Neutrophil (primary cell): ENCODE results near the gene PLPP3.
A peak's percentile ranks its signal among the peaks of the same experiment; 100 is the strongest.

Experiments used
- H3K27ac ChIP-seq: fragments of 200-600 bp; sonication (generic); 2 replicates; pipeline ENCODE4 v1.5.1; 2016; ENCODE audit warnings: mild to moderate bottlenecking, moderate library complexity
- H3K27me3 ChIP-seq: fragments of 200-600 bp; sonication (generic); 2 replicates; pipeline ENCODE4 v1.6.0; 2016; ENCODE audit warnings: mild to moderate bottlenecking
- H3K36me3 ChIP-seq: fragments of 200-600 bp; sonication (generic); 2 replicates; pipeline ENCODE4 v1.5.1; 2017
- H3K4me1 ChIP-seq, 2 experiments: fragments of 200-600 bp in 1 of 2; sonication (generic) in 1 of 2; 1 replicate in 1 of 2; 2 replicates in 1 of 2; pipeline versions ENCODE4 v1.5.1 to v1.6.1; 2013 to 2016; ENCODE audit warnings: low read depth in 1 of 2, low read length in 1 of 2, mild to moderate bottlenecking in 1 of 2, moderate library complexity in 1 of 2; ENCODE audit not compliant: control insufficient read depth in 1 of 2, insufficient read depth in 1 of 2
- H3K4me3 ChIP-seq, 2 experiments: fragments of 200-600 bp in 1 of 2; sonication (generic) in 1 of 2; 1 replicate in 1 of 2; 2 replicates in 1 of 2; pipeline ENCODE4 v1.5.1; 2013 to 2016; ENCODE audit warnings: low read depth in 1 of 2, low read length in 1 of 2, mild to moderate bottlenecking in 1 of 2, moderate library complexity in 1 of 2
- H3K9me3 ChIP-seq: fragments of 200-600 bp; sonication (generic); 2 replicates; pipeline ENCODE4 v1.5.1; 2016
- CTCF ChIP-seq: fragments of 200-600 bp; sonication (generic); IDR thresholded peaks from 2 replicates; pipeline ENCODE4 v1.5.1; 2016; ENCODE audit warnings: antibody characterized with exemption

PLPP3 gene

DNA sequence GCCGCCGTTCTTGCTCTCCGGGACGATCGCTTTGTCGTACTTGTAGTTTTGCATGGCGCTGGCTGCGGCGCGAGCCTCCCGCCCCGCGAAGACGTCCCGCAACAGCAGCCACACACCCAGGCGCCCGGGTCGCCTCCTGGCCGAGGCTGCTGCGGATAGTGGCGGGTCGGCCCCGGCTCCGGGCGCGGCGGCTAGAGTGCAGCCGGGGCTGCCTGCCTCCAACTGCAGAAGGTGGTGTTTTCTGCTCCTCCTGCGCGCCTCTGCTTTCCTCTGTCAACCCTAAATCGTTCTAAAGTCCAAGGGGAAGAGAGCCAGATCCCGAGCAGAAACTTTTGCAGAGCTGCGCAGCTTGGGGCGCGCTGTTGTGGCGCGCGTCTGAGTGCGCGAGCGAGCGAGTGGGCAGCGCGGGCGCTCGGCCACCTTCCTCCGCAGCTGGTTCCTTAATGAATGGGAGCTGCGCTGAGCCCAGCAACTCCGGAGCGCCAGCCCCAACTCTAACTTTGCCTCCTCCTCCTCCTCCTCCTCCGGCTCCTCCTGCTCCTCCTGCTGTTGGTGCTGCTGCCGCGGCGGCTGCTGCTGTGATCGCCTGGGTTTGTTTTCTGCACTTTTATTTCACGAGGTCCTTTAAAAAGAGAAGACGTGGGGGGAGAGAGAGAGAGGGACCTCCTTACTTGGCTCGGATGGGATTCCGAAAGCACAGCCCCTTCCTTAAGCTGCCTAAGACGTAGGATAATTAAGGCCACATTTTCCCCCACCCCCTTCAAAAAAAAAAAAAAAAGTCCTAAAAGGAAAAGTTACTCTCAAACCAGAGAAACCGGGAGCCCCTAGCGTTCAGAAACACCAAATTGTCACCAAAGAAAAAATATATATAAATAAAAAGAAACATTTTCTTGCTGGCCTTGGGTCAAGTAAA lies at the start of gene PLPP3:
Gene PLPP3, minus strand, starts transcription at position 601 of the 913 bp plus-strand sequence. Its CDS starts 547 bp downstream, at position 54.
- TF ChIP-seq CTCF = no peak
- Histone ChIP-seq H3K27me3 (no peaks in the 10 kb centered on the region), H3K4me3 (peak within 1 kb of the TSS; percentile 74)

GRCh38 chr1:56627636-56628039 lies 48.3 kb upstream of the PLPP3 start:
- Histone ChIP-seq H3K4me1 (no peaks in the 10 kb centered on the region), H3K27ac (no peak overlapping the region), H3K36me3 (no peaks in the 10 kb centered on the region), H3K27me3 (peaks cover 34% of the 10 kb centered on the region), H3K9me3 (no peaks in the 10 kb centered on the region), H3K4me3 (no peak overlapping the region)
- no peak for TF ChIP-seq CTCF

More for the DNA sequence above, at the start of gene PLPP3:
- H3K36me3 ChIP-seq = no peaks in the 10 kb centered on the region
- peaks cover 48 to 49% of the 10 kb centered on the region in 2 experiments for H3K4me1 ChIP-seq
- peak within 1 kb of the TSS; percentile 59 for H3K27ac ChIP-seq
- H3K9me3 ChIP-seq = no peaks in the 10 kb centered on the region

DNA sequence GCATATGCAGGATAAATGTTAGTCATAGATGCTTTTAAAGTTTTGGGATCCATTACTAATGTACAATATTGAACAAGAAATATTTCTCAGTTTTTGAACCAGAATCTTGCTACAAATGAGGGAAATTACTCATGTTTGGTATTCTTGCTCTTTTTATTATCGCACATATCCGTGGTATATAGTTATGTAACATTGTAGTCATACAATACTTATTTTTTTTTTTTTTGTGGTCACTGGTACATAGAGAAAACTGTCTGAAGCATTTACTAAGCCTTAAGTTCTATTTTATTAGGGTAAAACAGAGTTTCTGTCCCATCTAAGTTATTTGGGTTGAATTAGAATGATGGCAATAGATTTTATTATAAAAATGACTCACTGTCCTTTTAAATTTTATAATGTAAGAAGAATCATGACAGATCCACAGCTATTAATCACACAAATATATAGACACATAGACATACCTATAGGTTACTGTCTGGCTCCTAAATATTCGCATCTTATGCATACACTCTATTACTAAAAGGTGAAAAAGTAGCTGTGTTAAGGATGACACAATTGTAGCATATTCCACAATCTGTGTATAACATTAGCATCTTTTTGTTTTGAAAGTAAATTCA lies 47.8 kb upstream of the PLPP3 start:
- Histone ChIP-seq H3K27me3 (peaks cover 34% of the 10 kb centered on the region), H3K4me3 (no peak overlapping the region), H3K9me3 (no peaks in the 10 kb centered on the region), H3K4me1 (no peaks in the 10 kb centered on the region), H3K36me3 (no peaks in the 10 kb centered on the region), H3K27ac (no peak overlapping the region)
- no peak for TF ChIP-seq CTCF

- H3K9me3 ChIP-seq = no peaks in the 10 kb centered on the region
- no peaks in the 10 kb centered on the region for H3K4me1 ChIP-seq
- no peak overlapping the region for H3K27ac ChIP-seq
- no peaks in the 10 kb centered on the region for H3K36me3 ChIP-seq
- H3K27me3 ChIP-seq = peaks cover 34% of the 10 kb centered on the region
- no peak for TF ChIP-seq CTCF
- H3K4me3 ChIP-seq = no peak overlapping the region
Measured at GRCh38 chr1:56626546-56626945, 47.2 kb upstream of the PLPP3 start.

- Histone ChIP-seq H3K27me3 (peaks cover 34% of the 10 kb centered on the region), H3K4me3 (no peak overlapping the region), H3K36me3 (no peaks in the 10 kb centered on the region), H3K4me1 (no peaks in the 10 kb centered on the region), H3K9me3 (no peaks in the 10 kb centered on the region), H3K27ac (no peak overlapping the region)
- no peak for TF ChIP-seq CTCF
Measured at GRCh38 chr1:56625819-56626440, 46.6 kb upstream of the PLPP3 start.
